Fibroblast of peridontal ligament (primary cell): Measurements from ENCODE around the gene CHD2.
"Not testable (repeated sequence)": the region's sequence is repeated elsewhere in the genome, so short reads cannot be mapped to it uniquely, and the experiment has no call there.

Source experiments
- DNase-seq: peaks from one replicate; pipeline ENCODE4 v3.0.0-alpha.2; 2010; ENCODE audit errors: extremely low read depth

The CHD2 gene

GRCh38 chr15:92906020-92906419 is 5.9 kb downstream of the CHD2 start:
- DNase-seq, result peak; percentile 39

DNA sequence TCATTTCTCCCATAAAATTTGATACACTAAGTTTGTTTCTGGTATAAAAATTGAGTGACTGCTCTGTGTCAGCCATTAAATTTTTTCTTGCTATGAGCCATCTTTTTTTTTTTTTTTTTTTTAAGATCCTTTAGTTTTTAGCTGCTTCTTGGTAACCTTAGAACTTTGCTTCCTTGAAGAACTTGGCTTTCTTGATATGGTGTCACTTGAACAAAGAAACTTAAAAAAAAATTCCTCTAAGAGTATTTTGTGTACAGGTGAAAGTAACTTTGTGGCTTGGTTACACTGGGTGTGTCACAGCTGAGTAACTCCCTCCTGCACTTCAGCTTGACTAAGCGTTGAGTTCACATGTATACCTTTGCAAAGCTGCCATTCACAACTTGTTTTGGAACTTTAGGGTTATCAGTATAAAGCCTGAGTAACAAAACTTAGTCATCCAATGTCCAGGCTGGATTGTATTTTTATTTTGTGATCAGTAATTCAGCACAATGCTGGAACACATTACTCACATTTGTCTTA is 6.5 kb downstream of the CHD2 start:
- DNase-seq, result peak; percentile 43

DNA sequence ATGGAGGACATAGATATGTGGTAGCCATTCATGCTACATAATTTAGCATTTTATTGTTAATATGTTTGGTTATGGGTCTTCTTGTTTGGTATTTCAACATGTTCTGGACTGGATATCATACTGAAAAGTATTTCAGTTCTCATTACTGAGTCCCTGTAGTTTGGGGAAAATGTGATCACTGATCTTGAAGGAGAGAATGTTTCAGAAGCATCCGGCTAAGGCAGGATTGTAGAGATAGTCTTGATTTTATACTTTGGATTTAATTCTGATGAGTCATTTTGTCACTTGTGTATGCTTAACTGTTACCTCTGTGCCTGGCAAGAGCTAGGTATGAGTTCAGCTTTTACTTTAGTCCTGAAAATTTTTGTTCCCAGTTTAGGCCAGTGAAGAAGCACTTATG is 7.1 kb downstream of the CHD2 start:
- DNase-seq, result peak; percentile 43

DNA sequence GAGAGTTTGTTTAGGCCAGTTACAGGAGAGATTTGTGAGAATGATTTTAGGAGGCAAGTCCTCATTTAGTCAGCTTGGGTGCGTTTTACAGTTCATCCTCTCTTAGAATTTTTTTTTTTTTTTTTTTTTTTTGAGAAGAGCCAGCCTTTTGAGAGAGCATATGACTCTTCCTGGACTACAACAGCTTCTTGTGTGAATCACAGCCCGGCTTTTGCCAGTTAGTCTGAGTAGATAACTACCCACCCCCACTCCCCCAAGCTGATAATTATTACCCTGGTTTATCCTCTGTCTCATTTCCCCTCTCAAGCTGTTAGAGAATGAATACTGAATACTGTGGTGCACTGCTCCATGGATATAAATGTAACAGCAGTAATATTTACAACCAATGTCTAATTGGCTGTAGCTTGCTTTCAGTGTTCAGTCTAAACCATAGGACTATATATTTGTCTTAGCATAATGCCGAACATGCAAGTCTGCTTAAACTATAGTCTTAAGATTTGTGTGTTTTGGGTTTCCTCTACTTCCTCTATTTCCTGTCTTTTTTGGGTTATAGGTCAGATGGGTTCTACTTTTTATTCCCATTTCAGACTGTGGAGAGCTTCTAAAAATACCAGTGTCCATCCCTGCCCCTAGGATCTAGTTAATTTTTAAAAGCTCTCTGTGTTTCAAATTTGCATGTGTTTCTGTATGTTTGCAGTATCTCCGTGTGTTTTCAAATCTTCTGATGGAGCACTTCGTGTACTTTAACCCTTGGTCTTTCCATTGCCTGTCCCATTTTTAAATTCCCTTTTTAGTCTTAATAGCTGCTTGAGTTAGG is 8.0 kb downstream of the CHD2 start:
- peak; percentile 86 for DNase-seq

DNA sequence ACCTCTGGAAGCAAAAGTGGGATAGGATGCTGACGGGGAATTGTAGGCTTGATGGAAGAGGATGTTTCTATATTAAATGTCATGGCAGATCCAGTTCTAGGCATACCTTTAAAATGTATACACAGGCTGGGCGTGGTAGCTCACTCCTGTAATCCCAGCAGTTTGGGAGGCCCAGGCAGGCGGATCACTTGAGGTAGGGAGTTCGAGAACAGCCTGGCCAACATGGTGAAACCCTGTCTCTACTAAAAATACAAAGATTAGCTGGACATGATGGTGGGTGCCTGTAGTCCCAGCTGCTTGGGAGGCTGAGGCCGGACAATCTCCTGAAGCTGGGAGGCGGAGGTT is 8.6 kb downstream of the CHD2 start:
- no peak for DNase-seq

GRCh38 chr15:92909136-92909781 is 9.1 kb downstream of the CHD2 start:
- peak; percentile 79 for DNase-seq

DNA sequence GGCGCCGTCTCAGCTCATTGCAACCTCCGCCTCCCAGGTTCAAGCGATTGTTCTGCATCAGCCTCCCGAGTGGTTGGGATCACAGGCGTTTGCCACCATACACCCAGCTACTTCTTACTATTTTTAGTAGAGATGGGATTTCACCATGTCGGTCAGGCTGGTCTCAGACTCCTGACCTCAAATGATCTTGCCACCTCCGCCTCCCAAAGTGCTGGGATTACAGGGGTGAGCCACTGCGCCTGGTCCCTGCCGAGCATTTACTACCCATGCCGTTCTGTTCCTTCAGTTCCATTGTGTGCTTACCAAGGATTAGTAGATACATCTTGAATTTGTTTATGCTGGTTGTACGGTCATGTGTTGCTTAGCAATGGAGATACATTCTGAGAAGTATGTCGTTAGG is 10.3 kb downstream of the CHD2 start:
- DNase-seq, result no peak

- no peak for DNase-seq
Observed at GRCh38 chr15:92914103-92914499, 14.0 kb downstream of the CHD2 start.

DNA sequence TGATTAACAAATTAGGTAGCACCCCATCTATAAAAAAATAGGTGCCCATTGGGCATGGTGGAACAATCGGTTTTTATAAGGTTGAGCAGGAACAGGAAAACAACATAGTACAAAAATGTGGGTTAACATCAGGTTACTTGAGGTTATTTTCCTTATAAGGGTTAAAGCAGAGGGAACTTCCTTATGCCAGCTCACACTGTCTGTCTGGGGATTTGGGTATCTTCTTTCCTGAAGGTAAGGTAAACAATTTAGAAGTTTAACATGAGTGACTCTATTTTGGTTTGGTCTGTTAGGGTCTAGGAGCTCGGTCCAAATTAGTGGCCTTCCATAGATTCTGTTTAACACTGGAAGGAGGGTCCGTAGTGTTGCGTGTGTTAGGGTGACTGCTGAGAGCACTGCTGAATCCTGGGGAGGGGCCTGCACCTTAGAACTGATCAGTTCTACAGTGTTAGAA is 14.7 kb downstream of the CHD2 start:
- no peak for DNase-seq

DNA sequence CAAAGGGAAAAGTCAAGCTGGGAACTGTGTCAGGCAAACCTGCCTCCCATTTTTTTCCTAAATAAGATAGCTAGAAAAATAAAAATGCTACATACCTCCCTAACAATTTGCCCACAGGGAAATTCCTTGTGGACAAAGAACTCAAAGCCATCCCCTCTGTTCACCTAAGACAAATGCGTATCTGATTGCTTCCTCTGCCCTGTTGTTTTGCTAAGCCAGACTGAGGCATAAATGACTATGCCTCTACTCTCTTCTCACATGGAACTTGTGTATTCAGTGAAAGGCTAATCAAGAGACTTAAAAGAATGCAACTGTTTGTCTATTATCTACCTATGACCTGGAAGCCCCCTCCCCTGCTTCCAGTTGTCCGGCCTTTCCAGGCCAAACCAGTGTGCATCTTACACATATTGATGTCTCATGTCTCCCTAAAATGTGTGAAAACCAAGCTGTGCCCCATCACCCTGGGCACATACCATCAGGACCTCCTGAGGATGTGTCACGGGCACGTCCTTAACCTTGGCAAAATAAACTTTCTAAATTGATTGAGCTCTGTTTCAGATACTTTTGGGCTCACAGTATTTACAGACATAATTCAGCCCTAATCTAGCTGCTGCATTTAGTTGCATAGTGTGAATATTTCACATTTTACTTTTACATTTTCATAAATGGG is 15.8 kb downstream of the CHD2 start:
- no peak for DNase-seq

DNA sequence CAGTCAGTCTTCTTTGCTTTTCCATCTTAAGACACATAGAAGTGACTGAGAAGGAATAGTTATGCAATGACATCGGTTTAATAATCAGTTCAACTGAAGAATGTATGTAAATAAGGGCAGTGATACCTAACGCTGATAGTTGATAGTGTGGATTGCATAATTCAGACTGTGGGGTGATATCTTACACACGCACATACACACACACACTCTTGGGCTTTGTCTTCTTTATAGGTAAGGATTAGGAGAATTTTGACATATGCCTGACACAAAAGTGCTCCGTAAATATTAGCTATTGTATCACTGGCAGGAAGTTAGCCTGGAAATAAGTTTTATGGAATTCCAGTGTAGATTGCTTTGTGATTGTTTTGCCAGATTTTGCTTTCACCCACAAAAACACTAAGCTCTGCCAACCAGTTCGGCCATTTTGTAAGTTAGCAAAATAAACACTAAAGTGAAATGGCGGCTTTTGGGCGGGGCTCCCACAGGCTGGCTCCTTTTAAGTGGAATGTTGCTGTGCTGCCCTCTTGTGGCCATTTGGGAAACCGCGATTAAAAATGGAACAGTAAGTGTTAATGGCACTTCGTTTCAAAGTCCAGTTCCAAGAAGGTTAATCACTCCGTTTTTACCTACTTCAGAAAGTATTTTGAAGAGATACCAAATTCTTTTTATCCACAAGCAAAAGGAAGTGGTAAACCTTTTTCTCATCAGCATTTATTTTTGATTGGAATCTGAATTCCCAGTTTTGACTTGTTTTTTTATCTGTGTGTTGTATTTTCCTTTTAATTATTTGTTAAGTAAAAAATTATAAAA is 17.7 kb downstream of the CHD2 start:
- DNase-seq, result peak; percentile 98

GRCh38 chr15:92918881-92919280 is 18.8 kb downstream of the CHD2 start:
- DNase-seq, result not testable (repeated sequence)

- DNase-seq, result no peak
Observed at GRCh38 chr15:92920595-92921161, 20.6 kb downstream of the CHD2 start.

DNA sequence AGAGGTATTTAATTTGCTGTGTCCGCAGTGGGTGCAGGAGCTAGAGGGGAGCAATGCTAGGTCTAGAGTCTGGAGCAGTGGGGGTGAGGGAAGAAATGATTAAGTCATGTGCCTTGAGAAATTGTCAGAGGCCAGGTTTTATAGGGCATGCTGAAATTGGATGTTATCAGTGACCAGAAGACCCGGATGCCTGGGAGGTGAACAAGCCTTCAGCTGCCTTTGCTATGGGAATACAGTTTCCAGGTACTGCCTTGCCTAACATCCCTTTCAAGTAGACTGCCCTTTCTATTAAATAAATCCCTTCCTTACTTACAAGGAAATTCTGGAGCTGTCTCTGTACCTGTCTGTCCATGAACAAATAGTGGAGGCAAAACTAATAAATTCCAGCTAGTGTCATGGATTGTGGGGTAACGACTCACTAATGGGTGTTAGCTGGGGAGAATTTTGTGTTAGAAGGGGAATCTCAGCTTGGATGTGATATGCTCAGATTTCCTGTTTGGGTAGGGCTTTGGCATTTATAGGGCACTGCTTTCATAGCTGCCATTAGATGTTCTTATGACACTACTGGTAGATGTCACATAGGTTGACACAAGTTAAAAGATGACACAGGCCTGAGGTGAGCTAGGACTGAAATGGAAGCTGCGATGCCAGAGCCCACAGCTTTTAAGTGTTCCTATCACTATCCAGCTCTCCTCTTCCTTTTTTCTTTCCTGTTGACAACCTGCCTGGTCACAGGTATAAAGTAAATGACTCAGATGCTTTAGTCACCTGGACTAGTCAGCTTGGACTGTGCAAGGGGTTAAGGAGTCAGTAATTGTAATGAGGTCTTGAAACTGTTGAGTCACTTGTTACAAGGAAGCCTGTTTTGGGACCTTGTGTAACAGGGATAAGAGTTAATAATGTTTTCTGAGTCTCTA is 21.3 kb downstream of the CHD2 start:
- peak; percentile 30 for DNase-seq

GRCh38 chr15:92922418-92923002 is 22.4 kb downstream of the CHD2 start:
- DNase-seq, result no peak

DNA sequence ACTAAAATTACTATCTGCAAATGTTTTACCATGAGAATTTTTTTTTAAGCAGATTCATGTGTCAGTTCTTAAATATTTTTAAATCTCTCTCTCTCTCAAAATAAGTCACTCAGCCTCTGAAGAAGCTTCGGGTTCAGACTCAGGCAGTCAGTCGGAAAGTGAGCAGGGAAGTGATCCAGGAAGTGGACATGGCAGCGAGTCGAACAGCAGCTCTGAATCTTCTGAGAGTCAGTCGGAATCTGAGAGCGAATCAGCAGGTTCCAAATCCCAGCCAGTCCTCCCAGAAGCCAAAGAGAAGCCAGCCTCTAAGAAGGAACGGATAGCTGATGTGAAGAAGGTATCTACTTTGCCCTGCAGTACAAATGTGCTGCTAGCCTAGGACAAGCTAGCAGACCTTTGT is 24.1 kb downstream of the CHD2 start:
- DNase-seq, result no peak

- no peak for DNase-seq
Observed at GRCh38 chr15:92925454-92925853, 25.3 kb downstream of the CHD2 start.

DNA sequence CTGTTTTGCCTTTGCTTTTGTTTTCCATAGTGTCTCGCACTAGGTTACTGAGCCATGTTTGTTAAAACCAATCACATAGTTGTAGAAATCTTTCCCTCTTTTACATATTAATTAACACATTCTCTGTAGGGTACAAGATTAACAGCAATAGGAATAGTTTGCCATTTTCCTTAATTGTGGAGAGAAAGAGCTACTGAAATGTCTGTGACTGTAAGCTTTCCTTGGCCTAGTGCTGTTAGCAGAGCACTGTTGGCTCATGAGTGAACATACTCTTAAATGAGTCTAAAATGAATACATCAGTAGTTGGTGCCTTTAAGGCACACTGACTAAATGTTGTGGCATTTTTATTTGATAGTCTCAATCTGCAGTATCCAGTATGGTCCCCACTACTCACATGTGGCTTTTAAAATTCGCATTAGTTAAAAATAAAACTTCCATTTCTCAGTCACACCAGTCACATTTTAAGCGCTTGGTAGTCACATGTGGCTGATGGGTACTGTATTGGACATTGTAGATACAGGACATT is 28.2 kb downstream of the CHD2 start:
- no peak for DNase-seq

- no peak for DNase-seq
Observed at GRCh38 chr15:92929002-92929401, 28.9 kb downstream of the CHD2 start.
